SH-SY5Y (cell line): ENCODE data around the gene SMIM5.

Source experiments
- GATA2 ChIP-seq: IDR thresholded peaks from 2 replicates; pipeline ENCODE4 v1.6.1; 2011; ENCODE audit warnings: mild to moderate bottlenecking, low read depth, low read length
- GATA3 ChIP-seq: IDR thresholded peaks from 2 replicates; pipeline ENCODE4 v1.6.1; 2011; ENCODE audit warnings: low read depth, mild to moderate bottlenecking, low read length, moderate library complexity

Gene SMIM5

DNA sequence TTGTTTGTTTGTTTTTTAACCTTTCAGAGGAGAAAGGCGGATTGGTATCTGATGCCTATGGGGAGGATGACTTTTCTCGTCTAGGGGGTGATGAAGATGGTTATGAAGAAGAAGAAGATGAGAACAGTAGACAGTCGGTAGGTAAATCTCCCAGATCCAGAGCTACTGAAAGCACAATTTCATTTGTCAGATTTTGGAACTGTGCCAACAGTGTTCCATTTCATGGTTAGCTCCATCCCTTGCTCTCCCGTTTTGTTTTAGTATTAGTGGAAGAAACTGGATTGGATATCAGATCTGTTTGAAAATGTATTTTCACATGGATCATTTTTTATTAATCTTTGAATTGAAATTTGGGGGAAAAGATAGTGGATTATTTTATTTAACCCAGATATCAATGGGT is 35.3 kb downstream of the SMIM5 start:
- TF ChIP-seq GATA2 (no peak), GATA3 (no peak)

DNA sequence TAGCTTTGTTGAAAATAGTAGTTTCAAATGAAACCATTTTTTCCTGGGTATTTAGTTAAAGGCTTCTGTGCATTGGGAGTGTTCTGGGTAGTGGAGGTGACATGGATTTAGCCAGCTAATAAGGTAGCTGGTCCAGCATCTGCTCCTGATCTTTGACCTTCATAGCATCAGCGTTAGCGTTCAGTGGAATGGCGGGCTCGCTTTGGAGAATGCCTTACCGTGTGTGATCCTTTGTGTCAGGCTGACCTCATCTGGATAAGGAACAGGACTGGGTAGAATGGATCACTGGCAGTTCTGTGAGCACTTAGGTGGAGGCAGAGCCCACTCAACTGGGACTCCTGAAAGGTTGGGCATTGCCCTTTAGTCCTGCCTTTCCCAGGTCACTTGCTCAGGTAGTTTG is 37.6 kb downstream of the SMIM5 start:
- TF ChIP-seq GATA2, result no peak
- TF ChIP-seq GATA3, result no peak

DNA sequence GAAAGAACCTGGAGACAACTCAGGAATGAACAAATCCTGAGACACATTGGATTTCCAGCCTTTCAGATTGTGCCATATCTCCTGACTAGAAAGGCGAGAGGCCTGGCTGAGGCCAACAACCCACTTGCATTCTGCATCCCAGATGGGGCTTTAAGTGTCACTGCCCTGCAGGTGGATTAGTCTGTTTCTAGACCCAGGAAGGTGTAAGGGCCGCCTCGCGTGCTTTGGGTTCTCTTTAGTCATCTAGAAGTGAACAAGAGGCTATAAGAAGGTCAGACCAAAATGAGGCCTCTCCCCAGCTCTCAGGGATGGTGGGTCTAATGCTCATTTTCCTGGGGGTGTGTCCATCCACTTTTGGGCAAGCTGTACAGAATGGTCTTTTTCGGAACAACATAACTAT is 38.8 kb downstream of the SMIM5 start:
- TF ChIP-seq GATA3, result no peak
- TF ChIP-seq GATA2, result no peak

DNA sequence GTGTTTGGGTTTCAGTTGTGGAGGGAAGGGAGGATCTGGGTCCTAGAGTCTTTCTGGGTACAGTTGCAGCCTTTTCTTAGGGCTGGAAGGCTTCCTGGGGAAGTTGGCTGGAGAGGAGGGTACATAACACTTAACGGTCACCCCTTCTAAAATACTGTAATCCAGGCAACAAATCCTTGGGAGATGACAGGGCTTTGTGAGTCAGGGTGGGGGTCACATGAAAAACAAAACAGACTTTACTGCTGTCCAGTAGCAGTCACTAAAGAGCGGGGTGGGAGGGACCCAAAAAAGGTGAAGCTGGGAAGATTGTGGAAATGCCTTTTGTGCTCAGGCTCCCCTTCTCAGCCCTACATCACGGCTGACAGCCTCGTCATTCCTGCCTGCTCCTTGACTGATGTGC is 40.3 kb downstream of the SMIM5 start:
- no peak for TF ChIP-seq GATA2
- no peak for TF ChIP-seq GATA3

DNA sequence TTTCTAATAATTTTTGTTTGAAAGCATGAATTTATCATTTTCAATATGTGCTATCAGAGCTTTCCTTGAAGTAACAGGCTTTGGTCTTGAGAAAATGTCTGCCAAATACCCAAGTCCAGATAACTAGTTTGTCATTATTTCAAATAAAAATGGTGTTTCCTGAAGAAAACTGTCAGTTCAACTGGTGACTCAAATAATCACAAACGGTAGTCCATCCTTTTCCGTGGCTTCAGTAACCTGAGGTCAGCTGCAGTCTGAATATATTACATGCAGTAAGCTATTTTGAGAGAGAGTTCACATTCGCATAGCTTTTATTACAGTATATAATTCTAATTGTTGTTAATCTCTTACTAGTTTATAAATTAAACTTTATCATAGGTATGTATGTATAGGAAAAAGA is 43.2 kb downstream of the SMIM5 start:
- TF ChIP-seq GATA2 (no peak), GATA3 (no peak)

DNA sequence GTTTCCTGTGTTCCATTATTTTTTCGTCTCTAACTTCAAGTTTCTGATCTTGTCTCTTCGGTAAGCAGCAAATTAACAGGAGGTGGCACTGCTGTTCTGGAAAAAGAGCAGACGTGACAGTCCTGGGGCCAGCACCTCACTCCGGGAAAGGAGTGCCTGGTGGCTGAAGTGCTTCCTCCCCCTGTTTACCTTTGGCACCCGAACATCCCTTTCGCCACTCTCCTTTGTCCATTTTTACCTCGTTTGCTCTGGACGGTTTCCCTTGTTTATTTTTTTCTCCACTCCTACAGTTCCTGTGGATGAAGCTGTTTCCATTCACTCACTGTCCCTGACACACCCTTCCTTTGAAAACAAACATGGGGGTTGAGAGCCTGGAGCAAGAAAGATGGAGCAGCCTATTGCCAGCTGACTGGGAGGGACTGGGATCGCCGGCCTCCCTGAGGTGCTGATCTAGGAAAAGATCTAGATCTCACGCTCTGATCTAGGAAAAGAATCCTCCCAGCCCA is 46.5 kb downstream of the SMIM5 start:
- no peak for TF ChIP-seq GATA3
- TF ChIP-seq GATA2, result no peak

DNA sequence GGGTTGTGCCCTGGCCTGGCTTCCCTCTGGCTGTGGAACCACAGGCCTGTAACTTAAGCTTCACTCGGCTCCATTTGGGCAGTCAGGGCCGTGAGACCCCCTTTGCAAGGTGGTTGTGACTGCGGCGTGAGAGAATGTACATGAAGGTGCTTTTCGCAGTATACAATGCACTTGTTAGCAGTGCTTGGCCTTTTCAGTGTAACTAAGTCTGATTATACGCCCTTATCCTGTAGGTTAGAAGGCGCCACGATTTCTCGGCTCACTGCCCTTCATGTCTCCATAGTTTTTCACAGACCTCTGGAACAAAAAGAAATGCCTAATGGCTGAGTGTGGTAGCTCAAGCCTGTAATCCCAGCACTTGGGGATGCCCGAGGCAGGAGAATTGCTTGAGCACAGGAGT is 47.2 kb downstream of the SMIM5 start:
- TF ChIP-seq GATA3, result no peak
- no peak for TF ChIP-seq GATA2

DNA sequence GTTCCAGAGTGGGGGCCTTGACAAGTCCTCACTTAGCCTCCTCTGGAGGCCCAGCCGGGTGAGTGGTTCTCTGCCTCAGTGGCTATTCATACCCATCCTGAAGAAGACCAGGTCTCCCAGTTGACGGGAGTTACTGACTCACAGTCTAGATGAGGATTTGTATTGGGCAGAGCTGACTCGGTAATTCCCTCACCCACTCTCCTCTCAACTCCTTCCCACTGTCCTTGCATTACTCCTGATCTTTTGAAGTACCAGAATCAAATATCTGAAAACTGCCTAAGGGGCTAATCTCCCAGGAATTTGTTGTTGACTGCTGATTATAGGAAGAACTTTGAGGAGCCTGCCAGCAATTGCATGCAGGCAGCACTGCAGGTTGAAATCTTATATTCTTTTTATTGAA is 48.1 kb downstream of the SMIM5 start:
- TF ChIP-seq GATA2, result no peak

DNA sequence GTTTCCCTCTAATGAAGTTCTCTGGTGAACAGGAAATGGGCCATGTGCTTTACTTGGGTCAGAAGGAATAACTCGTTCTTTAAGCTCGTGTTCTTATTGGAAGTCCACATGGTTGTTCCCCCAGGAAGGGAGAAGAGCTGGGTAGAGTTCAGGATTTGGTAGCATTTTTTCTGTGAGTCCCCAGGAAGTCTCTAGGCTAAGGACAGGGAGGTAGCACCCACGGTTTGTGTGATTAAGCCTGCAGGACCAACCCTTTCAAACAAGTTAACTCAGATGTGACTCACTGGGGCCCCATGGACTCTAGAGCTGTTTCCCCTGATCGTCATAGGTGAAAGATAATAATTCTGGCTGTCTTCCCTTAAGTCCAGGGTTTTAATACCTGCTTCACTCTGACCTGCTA is 50.3 kb downstream of the SMIM5 start:
- TF ChIP-seq GATA2, result no peak
- TF ChIP-seq GATA3, result no peak

DNA sequence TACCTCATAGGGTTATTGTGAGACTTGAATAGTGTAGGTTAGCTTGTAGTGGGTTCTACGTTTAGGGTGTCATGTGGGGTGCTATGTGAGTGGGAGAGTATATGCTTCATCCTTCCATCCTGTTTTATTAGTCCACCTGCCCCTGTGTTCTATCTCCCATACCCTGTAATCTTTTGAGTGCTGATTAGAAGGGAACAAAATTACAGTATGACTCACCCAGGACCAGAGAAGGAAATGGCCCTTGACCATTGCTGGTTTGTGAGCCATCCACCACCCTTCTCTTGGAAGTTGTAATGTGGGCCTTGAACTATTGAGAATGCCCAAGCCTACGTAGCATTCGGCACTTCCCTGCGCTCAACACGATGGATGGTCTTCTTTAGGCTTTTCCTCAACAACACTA is 51.0 kb downstream of the SMIM5 start:
- TF ChIP-seq GATA2 (no peak), GATA3 (no peak)

DNA sequence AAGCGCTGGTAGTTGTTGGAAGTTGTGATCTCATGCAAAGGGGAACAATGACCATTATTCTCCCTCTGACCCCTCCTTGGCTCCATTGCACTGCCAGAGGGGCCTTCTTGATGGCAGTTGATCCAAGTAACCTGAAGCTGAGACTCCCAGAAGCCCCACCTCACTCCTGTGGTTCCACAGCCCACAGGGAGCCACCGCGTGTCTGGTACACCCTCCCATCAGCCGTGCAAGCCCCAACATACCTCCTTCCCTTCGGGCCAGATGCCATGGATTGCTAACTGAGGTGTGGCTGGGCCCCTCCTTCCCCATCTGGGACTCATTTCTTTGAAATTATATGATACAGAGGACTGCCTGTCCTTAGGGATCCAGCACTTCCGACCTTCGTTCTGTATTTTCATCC is 51.7 kb downstream of the SMIM5 start:
- no peak for TF ChIP-seq GATA2
- TF ChIP-seq GATA3, result no peak

DNA sequence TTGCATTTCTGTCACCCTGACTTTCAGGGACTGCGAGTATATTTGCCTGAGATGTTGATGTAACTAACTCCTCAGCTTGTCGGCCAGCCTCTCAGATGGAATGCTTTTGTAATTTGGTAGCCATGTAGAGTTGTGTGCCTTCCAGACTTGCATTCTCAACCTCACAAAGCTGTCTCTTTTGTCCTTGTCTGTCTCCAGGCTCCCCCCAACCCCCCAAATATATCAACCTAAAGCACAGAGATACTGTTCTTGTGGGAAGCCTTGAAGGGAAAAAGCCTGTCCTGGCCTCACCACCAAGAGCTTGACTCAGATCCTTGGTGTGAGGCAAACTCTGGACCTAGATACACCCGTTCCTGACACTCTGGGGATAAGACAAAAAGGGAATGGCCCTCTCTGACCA is 52.3 kb downstream of the SMIM5 start:
- TF ChIP-seq GATA2 (no peak), GATA3 (no peak)

DNA sequence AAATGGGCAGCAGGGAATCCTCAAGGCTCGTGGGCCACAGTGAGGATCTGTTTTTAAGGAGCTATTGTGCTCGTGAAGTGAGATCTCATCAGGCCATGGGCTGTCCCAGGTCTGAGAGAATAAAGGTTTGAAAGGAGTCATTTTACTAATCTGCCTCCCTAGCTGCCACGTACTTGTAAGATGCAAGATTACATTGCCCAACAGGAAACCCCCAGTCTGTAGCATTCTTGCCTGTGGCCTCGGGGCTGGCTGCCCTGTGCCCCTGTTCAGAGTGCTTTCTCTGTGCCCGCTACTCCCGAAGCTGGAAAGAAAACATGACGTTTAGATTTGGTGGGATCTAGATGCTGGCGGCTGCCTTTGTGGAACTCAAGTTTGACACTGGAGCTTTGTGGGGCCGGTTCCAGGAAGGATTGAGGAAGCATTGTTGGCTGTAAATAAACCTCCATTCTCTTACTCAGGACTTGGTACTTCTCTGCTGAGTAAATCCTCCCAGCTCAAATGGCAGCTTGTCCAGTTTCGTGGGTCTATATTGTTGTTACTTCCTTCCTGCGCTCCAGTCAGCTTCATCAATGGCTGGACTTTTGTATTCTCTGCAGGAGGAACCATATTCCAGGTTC is 55.1 kb downstream of the SMIM5 start:
- TF ChIP-seq GATA2 (no peak), GATA3 (no peak)

DNA sequence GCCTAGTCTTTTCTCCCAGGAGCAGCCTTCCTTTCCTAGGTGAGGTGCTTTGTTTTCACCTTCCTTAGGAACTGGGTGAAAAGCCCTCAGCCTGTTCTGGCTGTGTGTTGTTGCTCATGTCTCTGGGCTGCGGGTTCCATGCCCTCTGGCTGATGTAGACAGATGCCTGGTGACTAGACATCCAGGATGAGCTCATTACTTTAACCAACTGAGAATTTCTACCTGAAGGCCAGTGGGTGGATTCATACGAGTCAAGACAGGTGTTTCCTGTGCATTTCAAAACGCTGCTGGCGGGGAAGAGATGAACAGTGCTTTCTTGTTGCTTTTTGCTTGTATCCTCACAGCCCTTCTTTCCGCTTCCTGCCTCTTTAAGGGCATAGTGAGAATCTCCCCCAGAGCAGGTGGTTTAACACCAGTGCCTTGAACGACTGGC is 56.2 kb downstream of the SMIM5 start:
- TF ChIP-seq GATA2 (no peak), GATA3 (no peak)
